ENCODE measurements around the gene LMF1.

DNA sequence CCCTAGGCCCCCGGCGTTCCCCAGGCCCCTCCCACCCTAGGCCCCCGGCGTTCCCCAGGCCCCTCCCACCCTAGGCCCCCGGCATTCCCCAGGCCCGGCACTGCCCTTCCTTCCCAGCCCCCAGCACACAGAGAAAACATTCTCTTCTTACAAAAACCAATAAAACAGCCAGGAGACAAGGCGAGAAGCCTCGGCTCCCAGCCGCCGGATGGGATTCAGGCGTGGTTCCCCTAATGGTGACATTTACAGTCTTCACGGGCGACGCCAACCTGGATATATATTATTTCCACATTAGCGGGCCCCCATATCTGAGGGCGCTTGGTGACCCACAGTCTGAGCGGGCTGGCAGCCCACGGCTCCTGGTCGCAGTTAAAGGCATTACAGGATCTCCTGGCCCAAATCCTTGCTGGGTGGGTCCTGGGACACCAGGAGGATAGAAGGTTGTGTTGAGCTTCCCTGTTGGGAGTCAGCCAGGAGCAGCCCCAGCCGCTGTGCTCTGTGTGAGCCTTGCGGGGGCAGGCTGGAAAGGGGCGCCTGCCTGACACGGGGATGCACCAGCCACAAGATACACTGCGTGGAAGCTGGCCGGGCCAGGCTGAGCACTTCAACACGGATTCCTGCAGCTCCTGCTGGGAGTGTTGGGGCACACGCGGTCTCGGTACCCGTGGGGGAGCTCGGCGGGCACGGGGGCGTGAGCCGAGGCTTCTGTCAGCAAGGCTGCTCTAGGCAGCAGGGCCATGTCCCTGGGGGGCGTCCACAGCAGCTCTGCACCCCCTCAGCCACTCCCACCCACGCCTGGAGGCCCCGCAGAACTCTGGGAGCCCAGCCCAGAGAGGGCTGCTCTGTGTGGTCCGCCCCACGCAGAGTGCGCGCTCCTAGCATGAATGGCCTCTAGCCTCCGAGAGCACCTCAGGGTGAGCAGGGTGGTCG, 83.7 kb downstream of the LMF1 start:
- TF ChIP-seq, protein P1, sequence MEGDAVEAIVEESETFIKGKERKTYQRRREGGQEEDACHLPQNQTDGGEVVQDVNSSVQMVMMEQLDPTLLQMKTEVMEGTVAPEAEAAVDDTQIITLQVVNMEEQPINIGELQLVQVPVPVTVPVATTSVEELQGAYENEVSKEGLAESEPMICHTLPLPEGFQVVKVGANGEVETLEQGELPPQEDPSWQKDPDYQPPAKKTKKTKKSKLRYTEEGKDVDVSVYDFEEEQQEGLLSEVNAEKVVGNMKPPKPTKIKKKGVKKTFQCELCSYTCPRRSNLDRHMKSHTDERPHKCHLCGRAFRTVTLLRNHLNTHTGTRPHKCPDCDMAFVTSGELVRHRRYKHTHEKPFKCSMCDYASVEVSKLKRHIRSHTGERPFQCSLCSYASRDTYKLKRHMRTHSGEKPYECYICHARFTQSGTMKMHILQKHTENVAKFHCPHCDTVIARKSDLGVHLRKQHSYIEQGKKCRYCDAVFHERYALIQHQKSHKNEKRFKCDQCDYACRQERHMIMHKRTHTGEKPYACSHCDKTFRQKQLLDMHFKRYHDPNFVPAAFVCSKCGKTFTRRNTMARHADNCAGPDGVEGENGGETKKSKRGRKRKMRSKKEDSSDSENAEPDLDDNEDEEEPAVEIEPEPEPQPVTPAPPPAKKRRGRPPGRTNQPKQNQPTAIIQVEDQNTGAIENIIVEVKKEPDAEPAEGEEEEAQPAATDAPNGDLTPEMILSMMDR (IDR thresholded peaks at IDR 0.05), result no peak
- TF ChIP-seq POLR2A (IDR thresholded peaks at IDR 0.05), result no peak
